ENCODE data around the gene TLE5. TPM values are rescaled to one million over a fixed set of nuclear protein-coding genes. Genes with fewer than 3 reads are reported as not detected.

TLE5 gene
- total and polyA plus RNA-seq, 9 of the 15 experiments (the other 6 are each of a cell fraction or from before 2014, with no cell fraction given), result 2.0 to 347 (median 235) TPM

- no peak for TF ChIP-seq PHB2 (IDR thresholded peaks at IDR 0.05; ENCODE audit: low read depth)
- TF ChIP-seq BCL6 (CRISPR knock-in tag; IDR thresholded peaks at IDR 0.05), result no peak
- TF ChIP-seq TAF9B (IDR thresholded peaks at IDR 0.05; ENCODE audit: partially characterized antibody), result no peak
- TF ChIP-seq CEBPB (tag; IDR thresholded peaks at IDR 0.05), result no peak
- TF ChIP-seq ID3 (CRISPR knock-in tag; IDR thresholded peaks at IDR 0.05), result no peak
- 0 out of 2 replicates have a peak, but pooled peaks have one; percentile 3 for TF ChIP-seq ID3 (tag; IDR thresholded peaks at IDR 0.05)
- TF ChIP-seq SUPT5H (IDR thresholded peaks at IDR 0.05), result peak; percentile 66
- no peak for TF ChIP-seq ZNF239 (CRISPR knock-in tag; IDR thresholded peaks at IDR 0.05)
- peak; percentile 66; the same call in 1 of the 2 replicates for TF ChIP-seq TFAP4 (CRISPR knock-in tag; IDR thresholded peaks at IDR 0.05; ENCODE audit: borderline replicate concordance)
- TF ChIP-seq LCOR (CRISPR knock-in tag; IDR thresholded peaks at IDR 0.05), result no peak
- TF ChIP-seq CXXC5 (CRISPR knock-in tag; IDR thresholded peaks at IDR 0.05), result peak; percentile 96
- peak; percentile 86 for TF ChIP-seq HMGN3 (IDR thresholded peaks at IDR 0.05; ENCODE audit: borderline replicate concordance, extremely low read depth, insufficient read length, low read depth, low read length)
- TF ChIP-seq CTCF (IDR thresholded peaks at IDR 0.05 in 2 of 3, conservative IDR thresholded peaks at IDR 0.05 in 1 of 3; ENCODE audit: insufficient read depth in 2 of 3, low read depth in 1 of 3, low read length in 3 of 3), result peak in 2 of 3 experiments; percentile 44 to 46; a peak in 4 of 6 replicates
- peak; percentile 73 for TF ChIP-seq BRD9 (IDR thresholded peaks at IDR 0.05; ENCODE audit: low read depth, partially characterized antibody)
- TF ChIP-seq MYC (IDR thresholded peaks at IDR 0.05; ENCODE audit: low read depth, low read length), result peak; percentile 61
- TF ChIP-seq MYC (CRISPR knock-in tag; IDR thresholded peaks at IDR 0.05; ENCODE audit: borderline replicate concordance, low read depth), result no peak
- peak; percentile 33; the same call in 1 of the 2 replicates for TF ChIP-seq GATA2 (CRISPR knock-in tag; IDR thresholded peaks at IDR 0.05)
- TF ChIP-seq RB1 (IDR thresholded peaks at IDR 0.05; ENCODE audit: low read depth), result peak; percentile 95
- peak; percentile 96 for TF ChIP-seq TBP (optimal IDR thresholded peaks at IDR 0.05; ENCODE audit: low read depth, low read length)
- peak; percentile 79 for TF ChIP-seq ESRRA (IDR thresholded peaks at IDR 0.05; ENCODE audit: borderline replicate concordance, low read depth)
- peak; percentile 30; the same call in 1 of the 2 replicates for TF ChIP-seq ETV5 (CRISPR knock-in tag; IDR thresholded peaks at IDR 0.05; ENCODE audit: low read depth)
- no peak for TF ChIP-seq ESRRB (CRISPR knock-in tag; IDR thresholded peaks at IDR 0.05; ENCODE audit: borderline replicate concordance)
- 0 out of 2 replicates have a peak, but pooled peaks have one; percentile 44 for TF ChIP-seq SMARCA4 (IDR thresholded peaks at IDR 0.05)
- TF ChIP-seq NR2C2 (CRISPR knock-in tag; IDR thresholded peaks at IDR 0.05), result no peak
- peak; percentile 75 for TF ChIP-seq NR2C2 (tag; IDR thresholded peaks at IDR 0.05)
- TF ChIP-seq KDM1A (IDR thresholded peaks at IDR 0.05), result no peak
- no peak for TF ChIP-seq NCOR1 (IDR thresholded peaks at IDR 0.05)
- peak; percentile 38; the same call in 1 of the 2 replicates for TF ChIP-seq CTBP1 (IDR thresholded peaks at IDR 0.05; ENCODE audit: borderline replicate concordance)
These were observed 25.9 kb downstream of the TLE5 start (continued) for GRCh38 chr19:3036119-3036976.

Measured in K562 (cell line).